ENCODE results near the gene UPF2. TPM values are rescaled to one million over a fixed set of nuclear protein-coding genes. Genes with fewer than 3 reads are reported as not detected.
"Not testable (repeated sequence)": the region's sequence is repeated elsewhere in the genome, so short reads cannot be mapped to it uniquely, and the experiment has no call there.

Gene UPF2
- total RNA-seq (10 to 100 TPM; 14.7 to 21.0 (median 18.7) TPM), polyA plus RNA-seq (8.8 TPM)
- long read RNA-seq, donor 1, full-length matches to known transcripts: 8 of 20 reads
- long read RNA-seq, donor 1, partial matches to known transcripts: 9 of 20 reads
- long read RNA-seq, donor 1, other reads (novel, unspliced or antisense): 3 of 20 reads
- long read RNA-seq, donor 2, full-length matches to known transcripts: 5 of 8 reads
- long read RNA-seq, donor 2, partial matches to known transcripts: 1 of 8 reads
- long read RNA-seq, donor 2, other reads (novel, unspliced or antisense): 2 of 8 reads
- long read RNA-seq, donor 3, full-length matches to known transcripts: 2 of 11 reads
- long read RNA-seq, donor 3, partial matches to known transcripts: 8 of 11 reads
- long read RNA-seq, donor 3, other reads (novel, unspliced or antisense): 1 of 11 reads
- long read RNA-seq, donor 4, full-length matches to known transcripts: 12 of 17 reads
- long read RNA-seq, donor 4, partial matches to known transcripts: 4 of 17 reads
- long read RNA-seq, donor 4, other reads (novel, unspliced or antisense): 1 of 17 reads

GRCh38 chr10:12042797-12043651 lies at the start of gene UPF2:
TSS of gene UPF2 (minus strand) at chr10:12042809. CDS start at chr10:12035423, 7,386 bp downstream.
- intact Hi-C loops (cut with DNase I): loop anchor here in 1 of 4 donors (2.0 kb wide), 1 partner anchor 26 kb away; the partner anchor contains the start of gene DHTKD1
- H3K4me3 ChIP-seq (ENCODE audit: low read length): peak within 1 kb of the TSS; percentile 90
- WGBS: 3% methylated on average over 56 of the region's 56 CpGs
- no peaks in the 10 kb centered on the region for H3K27me3 ChIP-seq (ENCODE audit: control insufficient read depth, insufficient read depth)
- H3K4me1 ChIP-seq (ENCODE audit: control insufficient read depth, insufficient read depth, low read length): no peaks in the 10 kb centered on the region
- H3K27ac ChIP-seq (ENCODE audit: low read length): peak within 1 kb of the TSS; percentile 85
- no peaks in the 10 kb centered on the region for H3K9me3 ChIP-seq (ENCODE audit: control insufficient read depth, low read length)
- DNase-seq: peak; percentile 98 to 99 (median 99)
- peak; percentile 96 to 97 for ATAC-seq

- Histone ChIP-seq H3K27me3 (ENCODE audit: control insufficient read depth, insufficient read depth) (no peaks in the 10 kb centered on the region), H3K4me1 (ENCODE audit: control insufficient read depth, insufficient read depth, low read length) (no peaks in the 10 kb centered on the region), H3K9me3 (ENCODE audit: control insufficient read depth, low read length) (no peaks in the 10 kb centered on the region), H3K27ac (ENCODE audit: low read length) (no peak overlapping the region), H3K4me3 (ENCODE audit: low read length) (no peak overlapping the region)
- DNase-seq (no peak), ATAC-seq (no peak)
- 94% methylated on average over 4 of the region's 4 CpGs for WGBS
- intact Hi-C loops (cut with DNase I): no loop called here
Measured at GRCh38 chr10:12091421-12091820, 48.8 kb upstream of the UPF2 start.

GRCh38 chr10:12088919-12089318 lies 46.3 kb upstream of the UPF2 start:
- WGBS: 97% methylated on average over 14 of the region's 14 CpGs
- ATAC-seq (no peak), DNase-seq (no peak)
- H3K27me3 ChIP-seq (ENCODE audit: control insufficient read depth, insufficient read depth): no peaks in the 10 kb centered on the region
- H3K9me3 ChIP-seq (ENCODE audit: control insufficient read depth, low read length): no peaks in the 10 kb centered on the region
- H3K27ac ChIP-seq (ENCODE audit: low read length): no peak overlapping the region
- no peak overlapping the region for H3K4me3 ChIP-seq (ENCODE audit: low read length)
- intact Hi-C loops (cut with DNase I): no loop called here
- no peaks in the 10 kb centered on the region for H3K4me1 ChIP-seq (ENCODE audit: control insufficient read depth, insufficient read depth, low read length)

- H3K9me3 ChIP-seq (ENCODE audit: control insufficient read depth, low read length): no peaks in the 10 kb centered on the region
- WGBS: 94% methylated on average over 6 of the region's 6 CpGs
- H3K4me3 ChIP-seq (ENCODE audit: low read length): no peak overlapping the region
- intact Hi-C loops (cut with DNase I): no loop called here
- no peak overlapping the region for H3K27ac ChIP-seq (ENCODE audit: low read length)
- DNase-seq: no peak
- H3K4me1 ChIP-seq (ENCODE audit: control insufficient read depth, insufficient read depth, low read length): no peaks in the 10 kb centered on the region
- H3K27me3 ChIP-seq (ENCODE audit: control insufficient read depth, insufficient read depth): no peaks in the 10 kb centered on the region
- no peak for ATAC-seq
Measured at GRCh38 chr10:12081879-12082557, 39.4 kb upstream of the UPF2 start.

- DNase-seq (no peak), ATAC-seq (no peak)
- Histone ChIP-seq H3K9me3 (ENCODE audit: control insufficient read depth, low read length) (no peaks in the 10 kb centered on the region), H3K27me3 (ENCODE audit: control insufficient read depth, insufficient read depth) (no peaks in the 10 kb centered on the region), H3K27ac (ENCODE audit: low read length) (no peak overlapping the region), H3K4me3 (ENCODE audit: low read length) (no peak overlapping the region), H3K4me1 (ENCODE audit: control insufficient read depth, insufficient read depth, low read length) (no peaks in the 10 kb centered on the region)
- 96% methylated on average over 8 of the region's 8 CpGs for WGBS
- intact Hi-C loops (cut with DNase I): no loop called here
Measured at GRCh38 chr10:12081470-12081869, 38.9 kb upstream of the UPF2 start.

- intact Hi-C loops (cut with DNase I): no loop called here
- H3K27me3 ChIP-seq (ENCODE audit: control insufficient read depth, insufficient read depth): no peaks in the 10 kb centered on the region
- 77% methylated on average over 9 of the region's 9 CpGs for WGBS
- H3K4me3 ChIP-seq (ENCODE audit: low read length): no peak overlapping the region
- no peak overlapping the region for H3K27ac ChIP-seq (ENCODE audit: low read length)
- DNase-seq: no peak
- no peaks in the 10 kb centered on the region for H3K4me1 ChIP-seq (ENCODE audit: control insufficient read depth, insufficient read depth, low read length)
- no peak for ATAC-seq
- no peaks in the 10 kb centered on the region for H3K9me3 ChIP-seq (ENCODE audit: control insufficient read depth, low read length)
Measured at GRCh38 chr10:12077580-12078180, 35.1 kb upstream of the UPF2 start.

- Histone ChIP-seq H3K9me3 (ENCODE audit: control insufficient read depth, low read length) (no peaks in the 10 kb centered on the region), H3K27me3 (ENCODE audit: control insufficient read depth, insufficient read depth) (no peaks in the 10 kb centered on the region), H3K27ac (ENCODE audit: low read length) (no peak overlapping the region), H3K4me3 (ENCODE audit: low read length) (no peak overlapping the region), H3K4me1 (ENCODE audit: control insufficient read depth, insufficient read depth, low read length) (peaks cover 3% of the 10 kb centered on the region)
- WGBS: 78% methylated on average over 4 of the region's 4 CpGs
- ATAC-seq: no peak
- intact Hi-C loops (cut with DNase I): no loop called here
- no peak for DNase-seq
Measured at GRCh38 chr10:12073526-12073925, 30.9 kb upstream of the UPF2 start.

GRCh38 chr10:12071441-12071840 lies 28.8 kb upstream of the UPF2 start:
- DNase-seq; H3K9me3 ChIP-seq (ENCODE audit: control insufficient read depth, low read length); H3K4me3 ChIP-seq (ENCODE audit: low read length); ATAC-seq; H3K4me1 ChIP-seq (ENCODE audit: control insufficient read depth, insufficient read depth, low read length); H3K27me3 ChIP-seq (ENCODE audit: control insufficient read depth, insufficient read depth); intact Hi-C loops (cut with DNase I); H3K27ac ChIP-seq (ENCODE audit: low read length): not testable (repeated sequence)
- WGBS: 95% methylated on average over 15 of the region's 15 CpGs

GRCh38 chr10:12068449-12069269 lies 26.1 kb upstream of the UPF2 start, which contains the start of gene DHTKD1:
TSS of gene DHTKD1 (plus strand) at chr10:12068954. CDS start at chr10:12069034, 80 bp downstream.
- intact Hi-C loops (cut with DNase I): loop anchor here in 1 of 4 donors (2.0 kb wide), 1 partner anchor 26 kb away; the partner anchor contains the start of gene UPF2
- peak; percentile 99 to 100 for ATAC-seq
- peak; percentile 99 to 100 (median 100) for DNase-seq
- Histone ChIP-seq H3K27ac (ENCODE audit: low read length) (peak within 1 kb of the TSS; percentile 78), H3K27me3 (ENCODE audit: control insufficient read depth, insufficient read depth) (no peaks in the 10 kb centered on the region), H3K4me3 (ENCODE audit: low read length) (peak within 1 kb of the TSS; percentile 97), H3K4me1 (ENCODE audit: control insufficient read depth, insufficient read depth, low read length) (peaks cover 3% of the 10 kb centered on the region), H3K9me3 (ENCODE audit: control insufficient read depth, low read length) (no peaks in the 10 kb centered on the region)
- 2% methylated on average over 66 of the region's 66 CpGs for WGBS

All from right cardiac atrium (tissue), 5 donors.